ENCODE data around the gene TM9SF4. TPM values are rescaled to one million over a fixed set of nuclear protein-coding genes. Genes with fewer than 3 reads are reported as not detected.

TM9SF4 gene
- total RNA-seq (2021) (54.1 and 54.4 TPM in 2 replicates), Bru-seq, nascent RNA (percentile 83 among the genes with signal in this experiment), BruChase-seq, experiment 1, labeled RNA remaining after a 2-hour chase (percentile 87 among the genes with signal in this experiment), BruChase-seq, experiment 2, labeled RNA remaining after a 6-hour chase (percentile 92 among the genes with signal in this experiment)
- long read RNA-seq, transcript TM9SF4-202 (18 exons, 3,978 nt), result major isoform, 25 of 60 reads
- long read RNA-seq, partial matches to known transcripts, result 5 of 60 reads
- long read RNA-seq, other reads (novel, unspliced or antisense), result 29 of 60 reads

DNA sequence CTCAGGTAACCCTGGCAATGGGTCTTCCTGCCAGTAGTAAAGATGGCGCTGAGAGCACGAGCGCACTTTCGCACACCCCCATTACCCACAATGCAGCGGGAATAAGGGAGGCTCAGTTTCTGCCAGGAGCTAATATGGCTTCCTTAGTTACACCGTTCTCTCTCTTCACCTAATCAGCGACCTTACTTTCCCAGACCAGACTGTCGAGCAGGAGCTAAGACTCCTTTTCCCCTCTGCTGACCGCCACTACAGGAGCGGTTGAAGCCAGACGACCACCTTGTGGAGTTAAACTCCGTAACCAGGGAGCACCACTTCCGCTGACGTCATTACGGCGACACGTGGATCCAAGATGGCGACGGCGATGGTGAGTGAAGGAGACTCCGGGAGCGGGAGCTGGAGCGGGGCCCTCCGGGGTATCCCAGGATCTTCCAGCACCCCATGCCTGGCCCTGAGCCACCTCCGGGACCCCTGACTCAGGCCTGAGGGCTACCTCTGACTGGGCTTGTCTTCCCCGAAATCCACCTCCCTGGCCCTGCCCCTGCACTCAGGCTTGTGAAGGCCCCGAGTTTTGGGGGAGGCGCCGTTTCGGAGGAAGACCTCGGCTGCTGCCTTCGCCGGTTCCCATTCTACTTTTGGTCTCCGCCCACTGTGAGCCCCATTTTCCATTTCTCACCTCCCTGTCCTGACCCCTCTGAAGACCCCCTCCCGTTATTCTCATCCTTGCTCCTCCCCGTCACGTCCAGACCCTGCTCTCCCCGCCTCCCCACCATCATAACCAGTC lies at the start of gene TM9SF4:
Gene TM9SF4, plus strand, starts transcription at position 323 of the 781 bp plus-strand sequence. Its CDS starts 27 bp downstream, at position 350.
- Histone ChIP-seq H3K9me3 (ENCODE audit: low read depth, low read length, poor library complexity, severe bottlenecking) (no peaks in the 10 kb centered on the region), H3K4me1 (ENCODE audit: insufficient read depth, low read length, poor library complexity, severe bottlenecking) (peaks cover 6% of the 10 kb centered on the region), H3K4me3 (ENCODE audit: low read depth, low read length, poor library complexity, severe bottlenecking) (peak within 1 kb of the TSS; percentile 70), H3K27ac (ENCODE audit: low read depth, low read length, poor library complexity, severe bottlenecking) (peak within 1 kb of the TSS; percentile 99), H3K27me3 (replicated peaks; ENCODE audit: insufficient read depth, low read depth, low read length, poor library complexity) (peaks cover 14% of the 10 kb centered on the region), H3K36me3 (ENCODE audit: insufficient read depth, low read length, poor library complexity, severe bottlenecking) (no peaks in the 10 kb centered on the region)
- CTCF ChIA-PET, result interaction anchor here (0.8 to 1.3 kb wide), 2 partner anchors 78 to 158 kb away, joined by 4 to 6 read pairs; partner anchors contain the start of gene PDRG1
- intact Hi-C loops (cut with micrococcal nuclease; ENCODE audit: unreplicated experiment), result no loop called here
- BruUV-seq (replicated peaks), result no TSS peak
- TF ChIP-seq, protein P1, sequence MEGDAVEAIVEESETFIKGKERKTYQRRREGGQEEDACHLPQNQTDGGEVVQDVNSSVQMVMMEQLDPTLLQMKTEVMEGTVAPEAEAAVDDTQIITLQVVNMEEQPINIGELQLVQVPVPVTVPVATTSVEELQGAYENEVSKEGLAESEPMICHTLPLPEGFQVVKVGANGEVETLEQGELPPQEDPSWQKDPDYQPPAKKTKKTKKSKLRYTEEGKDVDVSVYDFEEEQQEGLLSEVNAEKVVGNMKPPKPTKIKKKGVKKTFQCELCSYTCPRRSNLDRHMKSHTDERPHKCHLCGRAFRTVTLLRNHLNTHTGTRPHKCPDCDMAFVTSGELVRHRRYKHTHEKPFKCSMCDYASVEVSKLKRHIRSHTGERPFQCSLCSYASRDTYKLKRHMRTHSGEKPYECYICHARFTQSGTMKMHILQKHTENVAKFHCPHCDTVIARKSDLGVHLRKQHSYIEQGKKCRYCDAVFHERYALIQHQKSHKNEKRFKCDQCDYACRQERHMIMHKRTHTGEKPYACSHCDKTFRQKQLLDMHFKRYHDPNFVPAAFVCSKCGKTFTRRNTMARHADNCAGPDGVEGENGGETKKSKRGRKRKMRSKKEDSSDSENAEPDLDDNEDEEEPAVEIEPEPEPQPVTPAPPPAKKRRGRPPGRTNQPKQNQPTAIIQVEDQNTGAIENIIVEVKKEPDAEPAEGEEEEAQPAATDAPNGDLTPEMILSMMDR (conservative IDR thresholded peaks at IDR 0.05; ENCODE audit: low read depth, low read length), result no peak
- TF ChIP-seq EZH2 (IDR thresholded peaks at IDR 0.05; ENCODE audit: borderline replicate concordance, low read depth, low read length, poor library complexity, severe bottlenecking), result no peak
- DNase-seq (ENCODE audit: low spot score), result peak; percentile 97
- POLR2A ChIA-PET (ENCODE audit: low non-redundant PET), result interaction anchor here (0.6 kb wide), 1 partner anchor 218 kb away, joined by 7 read pairs; no protein-coding TSS in a partner anchor

DNA sequence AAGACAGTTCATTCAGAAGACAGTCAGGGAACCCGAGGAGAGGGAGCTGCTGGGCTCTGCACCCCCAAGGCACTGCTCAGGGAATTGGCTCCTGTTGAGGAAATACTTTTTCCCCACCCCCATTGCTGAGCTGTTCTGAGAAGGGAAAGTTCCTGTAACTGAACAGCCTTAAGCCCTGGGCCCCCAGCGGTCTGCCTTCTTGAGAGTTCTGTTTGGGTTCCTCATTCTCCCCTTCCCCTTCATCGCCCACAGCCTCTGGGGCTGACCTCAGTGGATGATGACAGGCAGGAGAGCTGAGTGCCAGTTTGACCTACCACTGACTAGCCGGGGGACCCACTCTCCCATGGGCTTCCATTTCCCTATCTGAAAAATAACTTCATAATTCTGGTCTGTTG lies 46.7 kb upstream of the TM9SF4 start:
- Histone ChIP-seq H3K27me3 (replicated peaks; ENCODE audit: insufficient read depth, low read depth, low read length, poor library complexity) (peaks cover 36% of the 10 kb centered on the region), H3K4me3 (ENCODE audit: low read depth, low read length, poor library complexity, severe bottlenecking) (no peak overlapping the region), H3K36me3 (ENCODE audit: insufficient read depth, low read length, poor library complexity, severe bottlenecking) (no peaks in the 10 kb centered on the region), H3K9me3 (ENCODE audit: low read depth, low read length, poor library complexity, severe bottlenecking) (no peaks in the 10 kb centered on the region), H3K27ac (ENCODE audit: low read depth, low read length, poor library complexity, severe bottlenecking) (no peak overlapping the region), H3K4me1 (ENCODE audit: insufficient read depth, low read length, poor library complexity, severe bottlenecking) (no peaks in the 10 kb centered on the region)
- no TSS peak for BruUV-seq (replicated peaks)
- TF ChIP-seq, protein P1 (conservative IDR thresholded peaks at IDR 0.05; ENCODE audit: low read depth, low read length), result no peak
- no peak for TF ChIP-seq EZH2 (IDR thresholded peaks at IDR 0.05; ENCODE audit: borderline replicate concordance, low read depth, low read length, poor library complexity, severe bottlenecking)
- POLR2A ChIA-PET (ENCODE audit: low non-redundant PET), result no interaction called here
- intact Hi-C loops (cut with micrococcal nuclease; ENCODE audit: unreplicated experiment), result no loop called here
- CTCF ChIA-PET, result no interaction called here
- DNase-seq (ENCODE audit: low spot score), result no peak

DNA sequence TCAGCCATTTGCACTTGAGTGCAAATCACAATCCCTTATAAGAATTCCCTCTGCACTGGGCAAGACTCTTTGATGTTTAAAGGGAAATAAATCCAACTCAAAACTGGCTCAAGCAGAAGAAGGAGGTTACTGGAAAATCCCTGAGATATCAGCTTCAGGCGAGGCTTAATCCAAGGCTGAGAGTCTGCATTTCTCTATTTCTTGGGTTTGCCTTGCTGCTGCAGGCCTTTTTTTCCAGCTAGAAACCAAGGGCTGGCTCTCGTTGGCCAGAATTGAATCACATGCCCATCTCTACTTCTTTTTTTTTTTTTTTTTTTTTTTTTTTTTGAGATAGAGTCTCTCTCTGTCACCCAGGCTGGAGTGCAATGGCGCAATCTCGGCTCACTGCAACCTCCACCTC lies 45.8 kb upstream of the TM9SF4 start:
- Histone ChIP-seq H3K27ac (ENCODE audit: low read depth, low read length, poor library complexity, severe bottlenecking) (no peak overlapping the region), H3K4me1 (ENCODE audit: insufficient read depth, low read length, poor library complexity, severe bottlenecking) (no peaks in the 10 kb centered on the region), H3K4me3 (ENCODE audit: low read depth, low read length, poor library complexity, severe bottlenecking) (no peak overlapping the region), H3K9me3 (ENCODE audit: low read depth, low read length, poor library complexity, severe bottlenecking) (no peaks in the 10 kb centered on the region), H3K27me3 (replicated peaks; ENCODE audit: insufficient read depth, low read depth, low read length, poor library complexity) (peaks cover 34% of the 10 kb centered on the region), H3K36me3 (ENCODE audit: insufficient read depth, low read length, poor library complexity, severe bottlenecking) (no peaks in the 10 kb centered on the region)
- no TSS peak for BruUV-seq (replicated peaks)
- no peak for DNase-seq (ENCODE audit: low spot score)
- intact Hi-C loops (cut with micrococcal nuclease; ENCODE audit: unreplicated experiment), result no loop called here
- TF ChIP-seq, protein P1 (conservative IDR thresholded peaks at IDR 0.05; ENCODE audit: low read depth, low read length), result no peak
- TF ChIP-seq EZH2 (IDR thresholded peaks at IDR 0.05; ENCODE audit: borderline replicate concordance, low read depth, low read length, poor library complexity, severe bottlenecking), result no peak
- CTCF ChIA-PET, result no interaction called here
- POLR2A ChIA-PET (ENCODE audit: low non-redundant PET), result no interaction called here

All from A673 (cell line).